Mesodermal cell (in vitro differentiated cells): ENCODE results near the gene STUB1.

Source experiments
- H3K27ac ChIP-seq: 2 replicates; pipeline ENCODE4 v1.7.0; 2013; ENCODE audit warnings: mild to moderate bottlenecking, low read depth, low read length, moderate library complexity; ENCODE audit not compliant: severe bottlenecking
- H3K36me3 ChIP-seq: 2 replicates; pipeline ENCODE4 v1.7.1; 2013; ENCODE audit warnings: mild to moderate bottlenecking, low read length, moderate library complexity; ENCODE audit not compliant: control insufficient read depth, insufficient read depth
- H3K4me1 ChIP-seq: one replicate; pipeline ENCODE4 v1.7.1; 2013; ENCODE audit warnings: mild to moderate bottlenecking, low read length; ENCODE audit not compliant: insufficient read depth, control insufficient read depth, poor library complexity, severe bottlenecking
- H3K4me3 ChIP-seq: 2 replicates; pipeline ENCODE4 v1.7.0; 2013; ENCODE audit warnings: low read length, control low read depth, mild to moderate bottlenecking; ENCODE audit not compliant: insufficient read depth, poor library complexity, severe bottlenecking; ENCODE audit errors: extremely low read depth
- H3K9me3 ChIP-seq: 2 replicates; pipeline ENCODE4 v1.7.1; 2013; ENCODE audit warnings: mild to moderate bottlenecking, low read length, moderate library complexity; ENCODE audit not compliant: control insufficient read depth
- WGBS, 2 experiments: methylation state at CpG; one replicate each; pipeline ENCODE4 v1.1.5; 2013; ENCODE audit warnings: missing lambda C conversion rate in 2 of 2; ENCODE audit not compliant: insufficient coverage in 2 of 2; 5-methylcytosine and 5-hydroxymethylcytosine counted together

STUB1 gene

GRCh38 chr16:723695-724094 is 43.5 kb downstream of the STUB1 start:
- 89 to 94% methylated on average over 7 to 8 of the region's 9 CpGs for WGBS, 2 experiments

GRCh38 chr16:724188-725040 is 44.2 kb downstream of the STUB1 start:
- H3K4me3 ChIP-seq: no peak overlapping the region
- no peak overlapping the region for H3K27ac ChIP-seq
- H3K4me1 ChIP-seq: peaks cover 11% of the 10 kb centered on the region
- whole genome bisulfite sequencing, 2 experiments: 88 to 89% methylated on average over 22 of the region's 29 CpGs
- peaks cover 3% of the 10 kb centered on the region for H3K36me3 ChIP-seq
- H3K9me3 ChIP-seq: no peaks in the 10 kb centered on the region

More at GRCh38 chr16:723695-724094, 43.5 kb downstream of the STUB1 start:
- Histone ChIP-seq H3K9me3 (no peaks in the 10 kb centered on the region), H3K4me1 (peaks cover 11% of the 10 kb centered on the region), H3K36me3 (peaks cover 3% of the 10 kb centered on the region), H3K4me3 (no peak overlapping the region), H3K27ac (no peak overlapping the region)

- H3K36me3 ChIP-seq: peaks cover 3% of the 10 kb centered on the region
- H3K9me3 ChIP-seq: no peaks in the 10 kb centered on the region
- 92 to 96% methylated on average over 6 to 7 of the region's 7 CpGs for WGBS, 2 experiments
- H3K27ac ChIP-seq: no peak overlapping the region
- peaks cover 8% of the 10 kb centered on the region for H3K4me1 ChIP-seq
- H3K4me3 ChIP-seq: no peak overlapping the region
Measured at GRCh38 chr16:725041-725376, 44.8 kb downstream of the STUB1 start.

- WGBS, 2 experiments: 91 to 95% methylated on average over 21 of the region's 23 CpGs
Measured at GRCh38 chr16:725463-726187, 45.4 kb downstream of the STUB1 start.

GRCh38 chr16:726188-726437 is 45.9 kb downstream of the STUB1 start:
- Histone ChIP-seq H3K4me1 (peaks cover 4% of the 10 kb centered on the region), H3K4me3 (no peak overlapping the region), H3K36me3 (peaks cover 9% of the 10 kb centered on the region), H3K9me3 (no peaks in the 10 kb centered on the region), H3K27ac (no peak overlapping the region)
- 41 to 50% methylated on average over 7 to 9 of the region's 9 CpGs for WGBS, 2 experiments

More at GRCh38 chr16:725463-726187, 45.4 kb downstream of the STUB1 start:
- H3K4me1 ChIP-seq: peaks cover 4% of the 10 kb centered on the region
- no peaks in the 10 kb centered on the region for H3K9me3 ChIP-seq
- H3K27ac ChIP-seq: no peak overlapping the region
- peaks cover 4% of the 10 kb centered on the region for H3K36me3 ChIP-seq
- H3K4me3 ChIP-seq: no peak overlapping the region

GRCh38 chr16:726438-727290 is 46.5 kb downstream of the STUB1 start, which contains the start of the genes CCDC78 and HAGHL:
TSS of gene CCDC78 (minus strand) at chr16:726443. CDS start at chr16:726367, 76 bp downstream.
TSS of gene HAGHL (plus strand) at chr16:727106. CDS start at chr16:727510, 404 bp downstream.
- H3K27ac ChIP-seq: no peak within 1 kb of the TSS
- H3K36me3 ChIP-seq: peaks cover 14% of the 10 kb centered on the region
- WGBS, 2 experiments: 3 to 4% methylated on average over 62 to 76 of the region's 88 CpGs
- H3K4me3 ChIP-seq: peak within 1 kb of the TSS; percentile 58
- H3K4me1 ChIP-seq: peaks cover 4% of the 10 kb centered on the region
- no peaks in the 10 kb centered on the region for H3K9me3 ChIP-seq

GRCh38 chr16:727291-727977 is 47.2 kb downstream of the STUB1 start:
- 3% methylated on average over 47 to 58 of the region's 61 CpGs for WGBS, 2 experiments
- no peak overlapping the region for H3K27ac ChIP-seq
- no peaks in the 10 kb centered on the region for H3K9me3 ChIP-seq
- H3K36me3 ChIP-seq: peaks cover 15% of the 10 kb centered on the region
- H3K4me1 ChIP-seq: peaks cover 4% of the 10 kb centered on the region
- H3K4me3 ChIP-seq: peak overlapping the region; percentile 58

GRCh38 chr16:728131-728889 is 48.1 kb downstream of the STUB1 start:
- WGBS, 2 experiments: 3% methylated on average over 57 to 61 of the region's 80 CpGs
- H3K4me1 ChIP-seq: peaks cover 4% of the 10 kb centered on the region
- no peaks in the 10 kb centered on the region for H3K9me3 ChIP-seq
- peaks cover 19% of the 10 kb centered on the region for H3K36me3 ChIP-seq
- H3K4me3 ChIP-seq: peak overlapping the region; percentile 58
- H3K27ac ChIP-seq: no peak overlapping the region

- WGBS, 2 experiments: 83 to 86% methylated on average over 46 to 52 of the region's 55 CpGs
Measured at GRCh38 chr16:728890-729744, 48.9 kb downstream of the STUB1 start.

More at GRCh38 chr16:728890-729744, 48.9 kb downstream of the STUB1 start:
- H3K4me1 ChIP-seq: peaks cover 4% of the 10 kb centered on the region
- peaks cover 24% of the 10 kb centered on the region for H3K36me3 ChIP-seq
- no peak overlapping the region for H3K27ac ChIP-seq
- H3K9me3 ChIP-seq: no peaks in the 10 kb centered on the region
- no peak overlapping the region for H3K4me3 ChIP-seq
